ENCODE measurements around the gene PSMD6.

DNA sequence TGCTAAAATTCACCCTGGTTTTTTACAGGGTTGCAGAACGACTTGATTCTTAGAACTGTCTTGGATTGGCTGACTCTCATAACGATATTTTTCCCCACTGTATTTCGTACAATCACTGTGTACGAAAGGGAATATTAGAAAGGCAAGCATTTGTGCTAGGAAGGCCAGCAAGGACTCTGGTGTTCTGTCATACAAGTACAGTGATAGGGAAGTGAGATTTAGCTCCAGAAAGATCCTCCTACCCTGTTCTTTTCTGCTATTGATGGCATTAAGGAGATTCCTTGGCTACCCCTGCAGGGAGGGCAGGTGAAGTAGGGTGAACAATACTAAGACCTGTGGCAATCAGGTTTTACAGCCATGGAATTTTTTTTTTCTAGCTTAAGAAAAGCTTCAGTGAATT lies 57.3 kb downstream of the PSMD6 start:
- TF ChIP-seq CTCF (IDR thresholded peaks at IDR 0.05) (no peak), ZFX (IDR thresholded peaks at IDR 0.05; ENCODE audit: borderline replicate concordance) (no peak)

Measured in 22Rv1 (cell line).